Activated CD4-positive, alpha-beta T cell treated with anti-CD3 and anti-CD28 coated beads, Interleukin-2, amount 50 U/mL, for 24 hours (primary cell): ENCODE measurements around the gene CCDC186.

Source experiments
- DNase-seq, 2 donors: peaks; one replicate each; pipeline ENCODE4 v3.0.0-alpha.2; 2020; ENCODE audit warnings: low read depth in 1 of 2, low spot score in 1 of 2

CCDC186 gene

DNA sequence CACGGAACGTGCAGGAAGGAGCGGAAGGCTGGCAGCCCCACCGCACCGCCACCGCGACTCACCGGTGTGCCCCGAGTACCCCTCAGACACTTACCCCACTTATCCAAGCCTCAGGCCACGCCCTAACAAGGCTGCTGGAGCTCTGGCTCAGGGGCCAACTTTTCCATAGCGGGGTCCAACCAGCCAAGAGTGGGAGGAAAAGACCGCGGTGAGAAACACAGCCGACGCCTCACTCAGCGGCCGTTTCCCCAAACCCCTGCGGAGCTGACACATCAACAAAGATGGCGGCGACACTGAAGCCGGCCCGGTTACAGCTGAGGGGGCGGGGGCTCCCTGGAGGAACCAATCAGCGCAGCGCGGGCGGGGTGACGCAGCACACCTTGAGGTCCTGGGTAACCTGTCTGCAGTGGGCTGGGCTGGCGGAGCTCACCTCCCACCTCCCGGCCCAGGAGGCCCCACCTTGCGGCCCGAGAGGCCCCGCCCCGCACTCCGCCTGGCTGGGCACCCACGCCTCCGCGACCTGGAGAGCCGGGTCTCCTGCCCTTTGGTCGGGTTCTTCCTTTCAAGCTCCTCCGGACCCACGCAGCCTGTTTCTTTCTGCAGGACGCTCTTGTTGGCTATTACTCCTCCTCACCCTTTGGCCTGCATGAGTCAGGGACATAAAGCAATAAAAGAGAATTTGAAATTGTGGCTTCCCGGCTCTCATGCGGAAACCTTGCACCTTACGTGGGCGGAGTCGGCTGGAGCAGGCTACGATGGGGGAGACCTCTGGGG, at the start of gene CCDC186:
Gene CCDC186, minus strand, starts transcription at position 283 of the 774 bp plus-strand sequence. CDS start 10,935 bp downstream, outside the sequence.
- DNase-seq: peak; percentile 95

- no peak for DNase-seq
Observed at GRCh38 chr10:114223066-114223465, 49.1 kb upstream of the CCDC186 start.

DNA sequence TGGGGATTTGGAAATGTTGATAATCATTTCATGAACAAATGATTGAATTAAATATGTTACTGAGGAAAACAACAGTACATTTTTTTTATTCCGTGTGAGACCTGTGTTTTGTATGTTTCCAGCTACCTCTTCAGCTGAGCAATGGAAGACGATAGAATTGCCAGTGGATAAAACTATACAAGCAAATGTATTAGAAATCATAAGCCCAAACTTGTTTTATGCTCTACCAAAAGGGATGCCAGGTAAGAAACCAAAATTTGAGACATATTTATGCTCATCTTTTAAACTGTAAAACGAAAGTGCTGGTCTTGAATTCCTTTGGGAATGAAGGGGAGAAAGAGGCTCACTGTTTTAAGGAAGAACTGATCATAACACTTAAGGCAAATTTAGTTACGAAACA, 47.2 kb upstream of the CCDC186 start:
- DNase-seq: no peak

DNA sequence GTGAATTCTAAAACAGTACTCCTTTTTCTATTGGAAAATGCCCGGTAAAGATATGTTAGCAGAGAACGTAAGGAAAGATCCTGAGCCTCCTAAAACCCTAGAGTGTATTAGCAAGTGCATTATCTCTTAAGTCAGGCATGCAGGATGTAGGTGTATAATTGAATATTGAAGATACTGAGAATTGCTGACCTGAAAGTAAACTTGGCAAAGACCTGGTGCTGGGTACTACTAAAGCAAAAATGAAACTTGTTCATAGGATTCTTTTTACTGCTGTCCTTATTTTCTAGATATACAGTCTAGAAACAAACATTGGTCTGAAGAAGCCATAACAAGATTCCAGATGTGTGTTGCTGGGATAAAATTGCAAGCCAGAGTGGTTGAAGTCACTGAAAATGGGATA, 46.3 kb upstream of the CCDC186 start:
- DNase-seq: no peak

DNA sequence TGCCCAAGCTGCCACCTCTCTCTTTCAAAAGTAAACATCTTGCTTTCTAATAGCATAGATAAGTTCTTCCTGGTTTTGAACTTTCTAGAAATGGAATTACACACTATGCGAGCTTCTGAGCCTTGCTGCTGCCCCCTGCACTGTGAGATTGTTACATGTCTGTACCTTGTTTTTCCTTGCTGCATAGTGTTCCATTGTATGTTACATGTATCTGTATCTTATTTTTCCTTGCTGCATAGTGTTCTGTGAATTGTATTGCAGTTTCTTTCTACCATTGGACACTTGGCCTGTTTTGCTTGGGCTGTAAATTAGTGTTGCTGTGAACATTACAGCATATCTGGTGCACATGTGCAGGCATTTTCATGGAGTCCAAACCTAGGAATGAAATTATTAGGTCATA, 41.0 kb upstream of the CCDC186 start:
- no peak for DNase-seq

DNA sequence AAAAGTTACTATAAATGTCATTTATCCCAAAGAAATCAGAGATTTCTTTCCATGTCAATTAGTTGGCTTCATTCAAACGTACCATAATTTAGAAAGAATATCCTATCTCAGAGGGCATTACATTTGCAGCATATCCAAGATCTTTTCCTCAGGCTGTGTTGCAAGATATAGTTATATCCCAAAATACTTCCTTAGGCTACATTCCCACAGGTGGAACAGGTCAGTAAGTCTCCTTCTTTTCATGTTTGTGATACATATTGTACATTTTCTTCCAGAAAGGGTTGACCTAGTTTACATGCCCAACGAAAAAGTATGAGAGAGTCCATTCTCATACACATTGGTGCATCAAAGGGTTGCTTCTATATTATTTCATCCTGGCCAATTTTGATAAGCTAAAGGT, 38.1 kb upstream of the CCDC186 start:
- no peak for DNase-seq

- no peak for DNase-seq
Observed at GRCh38 chr10:114208351-114208750, 34.3 kb upstream of the CCDC186 start.

GRCh38 chr10:114207349-114207748, 33.3 kb upstream of the CCDC186 start:
- DNase-seq: no peak

- DNase-seq: no peak
Observed at GRCh38 chr10:114206902-114207301, 32.9 kb upstream of the CCDC186 start.

DNA sequence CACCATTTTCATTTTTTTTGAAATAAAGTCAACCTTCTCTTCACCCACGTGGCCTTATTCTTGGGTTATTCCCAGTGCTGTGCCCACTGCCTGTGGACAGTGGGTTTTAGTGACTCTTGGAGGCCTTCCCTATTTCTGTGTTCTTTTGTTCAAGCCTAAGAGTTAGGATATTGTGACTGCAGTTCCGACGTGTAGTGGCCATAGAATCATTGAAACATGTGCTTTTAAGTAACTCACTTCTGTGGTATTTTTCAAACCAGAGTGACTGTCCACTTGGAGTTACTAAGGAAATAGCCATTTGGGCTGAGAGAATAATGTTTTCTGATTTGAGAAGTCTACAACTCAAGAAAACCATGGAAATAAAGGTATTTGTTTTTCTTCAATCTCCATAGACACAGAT, 28.8 kb upstream of the CCDC186 start:
- no peak for DNase-seq

DNA sequence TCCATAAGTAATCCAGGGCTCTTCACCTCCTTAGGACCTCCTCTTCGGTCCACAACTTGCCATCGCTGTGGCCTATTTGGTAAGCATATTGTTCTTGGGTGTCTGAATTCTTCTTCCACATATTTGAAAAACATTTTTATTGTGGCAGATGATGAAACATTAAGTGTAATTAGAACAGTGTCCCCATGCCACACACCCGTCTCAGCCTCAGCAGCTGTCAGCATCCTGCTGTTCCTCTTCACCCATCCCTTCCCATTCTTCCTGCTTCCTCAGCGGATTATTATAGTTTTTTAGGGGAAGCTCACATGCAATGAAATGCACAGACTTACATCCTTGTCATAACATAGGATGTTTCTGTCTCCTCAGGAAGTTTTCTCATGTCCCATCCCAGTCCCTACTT, 25.2 kb upstream of the CCDC186 start:
- no peak for DNase-seq

DNA sequence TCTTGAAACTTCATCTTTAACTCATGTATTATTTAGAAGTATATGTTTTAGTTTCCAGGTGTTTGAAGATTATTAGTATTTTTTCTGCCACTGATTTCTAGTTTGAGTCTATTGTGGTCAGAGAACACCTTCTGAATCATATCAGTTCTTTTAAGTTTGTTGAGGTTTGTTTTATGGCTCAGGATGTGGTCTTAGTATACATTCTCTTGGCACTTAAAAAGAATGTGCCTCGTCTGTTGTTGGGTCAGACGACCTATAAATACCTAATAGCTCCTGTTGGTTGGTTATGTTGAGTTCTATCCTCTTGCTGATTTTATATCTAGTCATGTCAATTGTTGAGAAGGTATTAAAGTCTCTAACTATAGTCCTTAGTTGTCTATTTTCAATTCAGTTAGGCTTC, 21.1 kb upstream of the CCDC186 start:
- no peak for DNase-seq

GRCh38 chr10:114189700-114190099, 15.7 kb upstream of the CCDC186 start:
- no peak for DNase-seq

DNA sequence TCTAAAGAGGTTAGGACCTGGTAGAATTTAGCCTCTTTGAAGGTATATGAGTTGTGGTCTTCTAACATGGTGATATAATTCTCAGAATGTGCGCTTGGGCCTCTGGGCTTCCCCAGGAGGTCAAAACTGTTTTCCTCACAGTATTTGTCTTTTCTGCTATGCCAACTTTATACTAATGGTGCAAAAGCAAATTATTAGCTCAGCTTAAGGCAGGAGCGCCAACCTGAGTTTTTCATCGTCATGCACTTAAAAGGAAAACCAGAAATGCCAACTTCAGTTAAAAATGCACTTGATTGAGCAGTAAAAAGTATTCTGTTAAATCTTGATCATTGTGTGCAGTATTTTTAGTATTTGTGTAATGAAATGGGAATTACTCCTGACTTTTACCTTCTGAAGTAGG, 14.9 kb upstream of the CCDC186 start:
- DNase-seq: no peak

DNA sequence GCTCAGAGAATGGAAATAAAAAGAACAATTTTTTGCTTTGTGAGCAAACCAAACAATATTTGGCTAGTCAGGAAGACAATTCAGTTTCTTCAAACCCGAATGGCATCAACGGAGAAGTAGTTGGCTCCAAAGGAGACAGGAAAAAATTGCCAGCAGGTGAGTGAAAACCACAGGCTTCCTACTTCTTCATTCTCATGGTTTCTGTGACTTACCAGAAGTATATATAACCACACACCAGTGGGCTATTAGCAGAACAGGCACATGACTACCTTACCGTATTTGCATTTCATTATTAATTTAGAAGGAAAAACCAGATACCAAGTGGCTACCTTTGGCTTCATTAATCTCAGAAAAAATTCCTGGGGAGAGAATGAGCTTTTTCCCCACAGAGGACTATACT, 14.0 kb upstream of the CCDC186 start:
- no peak for DNase-seq

GRCh38 chr10:114184276-114184675, 10.3 kb upstream of the CCDC186 start:
- no peak for DNase-seq

- DNase-seq: no peak
Observed at GRCh38 chr10:114183563-114183962, 9.6 kb upstream of the CCDC186 start.

DNA sequence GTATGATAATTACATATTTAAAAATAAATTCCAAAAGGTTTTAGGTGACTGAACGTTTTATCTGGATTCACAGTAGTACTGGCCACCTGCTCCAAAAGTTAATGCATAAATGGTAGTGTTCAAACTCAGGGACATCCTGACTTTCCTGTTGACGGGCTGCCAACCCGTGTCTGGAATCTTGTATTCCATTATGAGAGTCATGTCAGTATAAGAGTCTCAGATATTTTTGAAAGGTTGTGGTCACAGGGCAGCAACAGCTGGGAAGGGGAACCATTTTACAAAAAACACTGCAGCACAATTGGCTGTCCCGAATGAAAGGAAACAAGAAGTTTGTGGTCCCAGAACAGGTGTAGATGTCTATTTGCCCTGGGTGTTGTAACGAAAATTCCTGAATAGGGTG, 8.0 kb upstream of the CCDC186 start:
- DNase-seq: no peak

- DNase-seq: no peak
Observed at GRCh38 chr10:114180937-114181336, 6.9 kb upstream of the CCDC186 start.

GRCh38 chr10:114179747-114180146, 5.7 kb upstream of the CCDC186 start:
- no peak for DNase-seq

GRCh38 chr10:114179148-114179547, 5.1 kb upstream of the CCDC186 start, which contains the start of gene TDRD1:
TSS of gene TDRD1 (plus strand) at chr10:114179353. CDS start at chr10:114187832, 8,479 bp downstream.
- no peak for DNase-seq

DNA sequence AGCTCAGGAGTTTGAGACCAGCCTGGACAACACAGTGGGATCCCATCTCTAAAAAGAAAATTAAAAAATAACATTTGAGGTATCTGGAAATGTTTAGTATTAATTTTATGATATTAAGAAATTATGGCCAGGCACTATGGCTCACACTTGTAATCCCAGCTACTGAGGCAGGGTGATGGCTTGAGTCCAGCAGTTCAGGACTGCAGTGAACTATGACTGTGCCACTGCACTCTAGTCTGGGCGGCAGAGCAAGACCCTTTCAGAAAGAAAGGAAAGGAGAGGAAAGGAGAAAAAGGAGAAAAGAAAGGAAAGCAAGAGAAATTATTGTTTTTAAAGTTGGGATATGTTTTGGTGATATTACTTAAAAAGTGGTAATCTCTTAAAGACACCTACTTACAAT, 2.5 kb upstream of the CCDC186 start:
- DNase-seq: no peak

DNA sequence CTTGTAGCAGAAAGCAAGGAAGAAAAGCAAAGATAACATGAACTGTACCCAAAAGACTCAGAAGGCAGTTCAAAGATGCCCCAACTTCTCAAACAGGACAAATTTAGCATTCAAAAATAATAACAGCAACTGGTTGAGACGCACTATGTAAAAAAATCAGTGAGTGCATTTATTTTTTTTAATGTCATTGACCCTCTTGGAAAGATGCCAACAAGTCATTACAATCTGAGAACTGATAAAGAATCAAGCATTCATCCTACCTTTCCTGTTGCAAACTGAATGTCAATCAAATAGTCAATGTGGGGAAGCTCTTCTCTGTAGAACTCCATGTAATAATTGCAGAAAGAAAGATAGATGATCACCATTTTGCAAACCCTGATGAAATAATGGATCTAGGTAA, 1.7 kb upstream of the CCDC186 start:
- DNase-seq: no peak
